BJ (cell line): Measurements from ENCODE around the gene CCDC3. TPM values are rescaled to one million over a fixed set of nuclear protein-coding genes. Genes with fewer than 3 reads are reported as not detected.

Experiments
- CTCF ChIA-PET: fragments of 350-600 bp; formaldehyde crosslinking; extraction: SDS; loops from one replicate; lab custom pipeline; 2021; ENCODE audit warnings: antibody characterized with exemption, inconsistent platforms; lab: Yijun Ruan, JAX
- POLR2A ChIA-PET: fragments of 300-600 bp; sonication (Branson Sonifier 250); formaldehyde crosslinking; extraction: SDS; loops from one replicate; lab custom pipeline; 2021; ENCODE audit warnings: antibody characterized with exemption; lab: Charles Lee
- DNase-seq: peaks from one replicate; pipeline ENCODE4 v3.0.0-alpha.2; 2011; ENCODE audit warnings: low read depth
- H3K27me3 ChIP-seq: 2 replicates; pipeline ENCODE4 v1.6.0; 2011; ENCODE audit warnings: low read length; ENCODE audit not compliant: control insufficient read depth, insufficient read depth
- H3K36me3 ChIP-seq: 2 replicates; pipeline ENCODE4 v1.5.1; 2011; ENCODE audit warnings: low read length; ENCODE audit not compliant: control insufficient read depth, insufficient read depth
- H3K4me3 ChIP-seq: 2 replicates; pipeline ENCODE4 v1.5.1; 2011; ENCODE audit warnings: low read depth, mild to moderate bottlenecking, control low read depth, low read length
- polyA plus RNA-seq: library from polyadenylated mRNA; depleted of rRNA; stranded (reverse); fragments of >200 nt; gene quantifications from 2 replicates; pipeline ENCODE4 v1.2.3, GENCODE V29; 2011
- TF ChIP-seq, protein P1 (sequence below): IDR thresholded peaks from 2 replicates; pipeline ENCODE4 v1.5.1; 2011; ENCODE audit warnings: low read depth, mild to moderate bottlenecking, control low read depth, inconsistent platforms, low read length, moderate library complexity; ENCODE audit not compliant: insufficient read depth

Gene CCDC3
- polyA plus RNA-seq, 1 experiment: 0.02 TPM

DNA sequence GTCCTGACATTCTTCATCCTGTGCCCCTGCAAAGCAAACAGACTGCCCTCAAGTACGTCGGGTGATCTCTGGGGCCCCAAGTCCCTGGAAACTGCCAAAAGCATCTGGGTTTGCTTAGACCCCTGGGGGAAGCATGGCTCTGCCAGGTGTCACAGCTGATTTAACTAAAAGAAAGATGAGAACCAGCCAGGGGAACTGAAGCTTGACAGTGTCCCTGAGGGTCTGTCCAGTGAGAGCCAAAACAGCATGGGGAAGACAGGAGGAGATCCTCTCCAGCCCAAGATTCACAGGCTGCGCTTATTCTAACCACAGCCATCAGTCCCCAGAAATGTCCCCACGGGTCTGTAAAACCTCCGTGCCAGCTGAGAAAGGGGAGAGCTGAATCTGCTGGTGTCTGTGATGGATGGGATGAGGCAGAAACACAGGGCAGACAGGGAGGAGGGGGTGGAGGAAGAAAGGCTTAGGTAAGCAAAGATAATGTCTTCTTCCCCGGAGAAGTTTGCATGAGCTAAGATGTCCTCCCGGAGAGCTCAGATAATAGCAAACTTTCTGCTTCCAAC lies 21.3 kb downstream of the CCDC3 start:
- H3K27me3 ChIP-seq: no peaks in the 10 kb centered on the region
- ChIA-PET POLR2A (no interaction called here), CTCF (no interaction called here)
- H3K4me3 ChIP-seq: no peak overlapping the region
- no peak for DNase-seq
- TF ChIP-seq, protein P1, sequence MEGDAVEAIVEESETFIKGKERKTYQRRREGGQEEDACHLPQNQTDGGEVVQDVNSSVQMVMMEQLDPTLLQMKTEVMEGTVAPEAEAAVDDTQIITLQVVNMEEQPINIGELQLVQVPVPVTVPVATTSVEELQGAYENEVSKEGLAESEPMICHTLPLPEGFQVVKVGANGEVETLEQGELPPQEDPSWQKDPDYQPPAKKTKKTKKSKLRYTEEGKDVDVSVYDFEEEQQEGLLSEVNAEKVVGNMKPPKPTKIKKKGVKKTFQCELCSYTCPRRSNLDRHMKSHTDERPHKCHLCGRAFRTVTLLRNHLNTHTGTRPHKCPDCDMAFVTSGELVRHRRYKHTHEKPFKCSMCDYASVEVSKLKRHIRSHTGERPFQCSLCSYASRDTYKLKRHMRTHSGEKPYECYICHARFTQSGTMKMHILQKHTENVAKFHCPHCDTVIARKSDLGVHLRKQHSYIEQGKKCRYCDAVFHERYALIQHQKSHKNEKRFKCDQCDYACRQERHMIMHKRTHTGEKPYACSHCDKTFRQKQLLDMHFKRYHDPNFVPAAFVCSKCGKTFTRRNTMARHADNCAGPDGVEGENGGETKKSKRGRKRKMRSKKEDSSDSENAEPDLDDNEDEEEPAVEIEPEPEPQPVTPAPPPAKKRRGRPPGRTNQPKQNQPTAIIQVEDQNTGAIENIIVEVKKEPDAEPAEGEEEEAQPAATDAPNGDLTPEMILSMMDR: no peak
- no peaks in the 10 kb centered on the region for H3K36me3 ChIP-seq

DNA sequence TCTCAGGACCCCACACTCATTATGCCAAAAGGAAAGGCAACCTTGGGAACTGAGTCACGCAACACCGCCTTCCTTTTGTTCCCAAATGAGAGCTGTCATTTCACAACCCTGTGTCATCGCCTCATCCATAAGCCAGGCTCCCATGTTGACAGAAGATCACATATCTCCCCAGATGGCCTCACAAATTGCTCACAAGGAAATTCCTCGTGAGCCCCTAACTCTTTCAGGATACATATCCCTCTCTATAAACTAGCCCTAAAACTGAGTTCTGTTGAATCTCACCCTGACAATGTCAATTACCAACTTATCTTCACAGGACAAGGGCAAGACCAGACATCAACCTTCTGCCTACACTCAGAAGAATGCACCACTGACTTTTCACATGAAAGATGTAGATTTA lies 22.6 kb downstream of the CCDC3 start:
- no peak overlapping the region for H3K4me3 ChIP-seq
- TF ChIP-seq, protein P1: no peak
- CTCF ChIA-PET: no interaction called here
- POLR2A ChIA-PET: no interaction called here
- no peaks in the 10 kb centered on the region for H3K36me3 ChIP-seq
- DNase-seq: no peak
- H3K27me3 ChIP-seq: no peaks in the 10 kb centered on the region

DNA sequence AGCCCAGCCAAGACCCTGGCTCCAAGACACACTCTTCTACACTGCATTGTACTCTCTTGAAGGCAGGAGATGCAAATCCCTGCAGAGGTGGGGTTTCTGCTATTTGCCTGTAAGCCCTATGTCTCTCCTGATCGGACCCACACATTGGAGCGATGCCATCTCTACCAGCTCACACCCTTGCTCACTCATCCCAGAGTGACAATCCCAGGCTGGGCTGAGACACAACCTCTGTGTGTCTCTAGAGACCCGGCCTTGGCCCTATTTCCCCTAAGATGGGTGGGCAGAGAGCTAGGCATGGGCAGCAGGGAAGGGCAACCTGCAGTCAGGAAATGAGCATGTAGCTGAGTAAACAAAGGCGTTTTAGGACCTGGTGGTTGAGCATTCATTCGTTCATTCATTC lies 25.6 kb downstream of the CCDC3 start:
- TF ChIP-seq, protein P1: no peak
- Histone ChIP-seq H3K36me3 (no peaks in the 10 kb centered on the region), H3K4me3 (no peak overlapping the region), H3K27me3 (no peaks in the 10 kb centered on the region)
- POLR2A ChIA-PET: no interaction called here
- CTCF ChIA-PET: no interaction called here
- no peak for DNase-seq

DNA sequence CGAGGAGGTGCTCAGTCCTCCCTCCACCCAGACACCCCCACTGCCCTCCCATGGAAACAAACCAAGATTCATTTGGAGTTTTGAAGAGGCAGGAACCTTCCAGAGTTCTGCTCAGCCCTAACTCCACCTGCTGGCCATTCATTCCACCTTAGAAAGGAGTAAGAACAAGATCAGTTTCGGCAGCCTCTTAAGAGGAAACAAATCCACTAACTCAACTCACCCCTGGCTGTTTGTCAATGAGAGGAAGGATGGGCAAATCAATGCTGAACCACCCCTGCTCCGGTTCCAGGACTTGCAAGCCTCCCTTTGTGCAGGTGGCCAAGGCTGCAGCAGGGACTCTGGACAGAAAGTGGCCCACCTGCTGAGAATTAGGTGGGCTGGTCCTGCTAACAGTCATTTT lies 26.2 kb downstream of the CCDC3 start:
- no peaks in the 10 kb centered on the region for H3K27me3 ChIP-seq
- TF ChIP-seq, protein P1: no peak
- ChIA-PET CTCF (no interaction called here), POLR2A (no interaction called here)
- H3K4me3 ChIP-seq: no peak overlapping the region
- DNase-seq: no peak
- no peaks in the 10 kb centered on the region for H3K36me3 ChIP-seq

DNA sequence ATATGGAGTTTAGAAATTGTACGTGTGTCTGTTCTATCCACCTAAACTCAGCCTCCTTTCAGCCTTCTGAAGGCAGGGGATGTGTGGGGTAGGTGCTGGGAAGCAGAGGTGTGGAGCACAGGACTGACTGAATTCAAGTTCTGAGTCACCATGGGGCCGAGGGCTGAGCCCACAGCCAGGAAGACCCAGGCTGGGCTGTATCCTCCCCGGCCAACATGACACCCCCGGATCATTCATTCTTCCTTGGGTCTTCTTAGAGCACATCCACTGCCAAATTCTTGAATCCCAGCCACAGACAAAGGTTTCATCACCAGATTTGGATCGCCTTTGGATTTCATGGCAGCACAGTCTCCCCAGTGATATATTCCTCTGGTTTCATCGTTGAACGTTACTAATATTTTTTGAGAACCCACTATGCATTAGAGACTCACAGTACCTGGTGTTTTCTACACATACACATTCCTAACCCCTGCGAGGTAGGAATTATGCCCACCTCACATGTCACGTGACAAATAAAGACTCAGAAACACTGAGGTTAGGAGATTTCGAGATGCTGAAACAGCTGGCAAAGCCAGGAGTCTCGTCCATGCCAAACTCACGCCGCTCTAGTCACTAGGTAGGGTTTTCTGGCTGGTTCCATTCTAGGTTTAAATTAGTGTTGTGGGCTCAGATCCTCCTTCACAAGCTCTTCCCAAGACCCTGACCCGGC lies 26.9 kb downstream of the CCDC3 start:
- POLR2A ChIA-PET: no interaction called here
- TF ChIP-seq, protein P1: no peak
- Histone ChIP-seq H3K4me3 (no peak overlapping the region), H3K27me3 (no peaks in the 10 kb centered on the region), H3K36me3 (no peaks in the 10 kb centered on the region)
- DNase-seq: no peak
- CTCF ChIA-PET: no interaction called here
